SKM-1 (cell line): ENCODE data around the gene LRRC15.

Source experiments
- DNase-seq: peaks from one replicate; lab custom pipeline; 2025; ENCODE audit not compliant: unreplicated experiment; lab: John Stamatoyannopoulos, UW

Gene LRRC15

DNA sequence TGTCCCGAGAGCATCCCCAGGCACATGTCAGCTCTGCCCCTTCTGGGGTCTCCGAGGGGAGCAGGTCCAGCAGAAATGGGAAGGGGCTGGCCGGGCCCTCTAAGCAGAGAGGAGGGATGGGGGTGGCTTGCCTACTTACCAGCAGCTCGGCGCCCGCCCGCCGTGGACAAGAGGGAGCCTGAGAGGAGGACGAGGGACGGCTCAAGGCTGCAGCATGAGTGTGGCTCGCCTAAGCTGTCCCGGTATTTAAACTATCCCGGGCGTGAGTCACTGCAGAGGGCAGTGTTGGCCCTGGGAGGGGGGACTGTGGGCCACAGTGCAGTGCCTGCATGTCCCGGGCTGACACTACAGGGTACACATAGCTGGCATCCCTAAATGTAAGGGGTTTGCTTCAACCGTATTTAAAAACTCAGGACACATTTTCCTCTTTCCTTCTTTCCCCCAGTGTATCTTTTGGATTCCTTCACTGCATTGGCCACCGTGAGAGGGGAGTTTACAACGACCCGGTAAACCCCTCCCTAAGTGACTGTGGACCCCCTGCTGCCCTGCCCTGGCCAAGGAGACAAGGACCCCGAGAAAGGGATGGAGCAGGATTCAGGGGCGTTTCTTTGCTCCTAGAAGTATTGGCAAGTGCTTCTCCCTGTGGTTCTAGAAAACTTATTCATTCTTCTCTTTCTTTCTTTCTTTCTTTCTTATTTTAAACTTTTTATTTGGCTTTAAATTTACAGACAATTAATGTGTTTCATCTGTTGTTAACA is at the start of gene LRRC15:
TSS of gene LRRC15 (minus strand) at position 222 of the 758 bp plus-strand sequence. CDS start 8,700 bp downstream, outside the sequence.
- DNase-seq = no peak

DNA sequence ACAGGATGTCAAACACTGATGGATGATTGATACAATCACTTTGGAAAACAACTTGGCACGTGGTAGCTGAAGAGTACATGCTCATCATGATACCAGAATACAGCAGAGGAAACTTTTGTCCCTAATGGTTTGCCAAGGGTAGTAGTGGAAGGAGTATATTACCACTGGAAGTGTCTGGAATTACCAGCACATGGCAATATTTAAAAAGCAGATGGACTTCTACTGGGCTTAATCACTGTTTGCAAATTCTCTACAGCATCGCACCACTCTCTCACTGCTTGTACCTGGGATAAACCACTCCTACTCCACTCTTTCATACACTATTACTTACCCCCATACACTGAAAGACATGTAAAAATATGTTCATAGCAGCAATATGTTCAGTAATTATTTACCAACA is 49.1 kb upstream of the LRRC15 start:
- no peak for DNase-seq

GRCh38 chr3:194407423-194407822 is 37.9 kb upstream of the LRRC15 start:
- DNase-seq = no peak

GRCh38 chr3:194405766-194406165 is 36.2 kb upstream of the LRRC15 start:
- DNase-seq = no peak

DNA sequence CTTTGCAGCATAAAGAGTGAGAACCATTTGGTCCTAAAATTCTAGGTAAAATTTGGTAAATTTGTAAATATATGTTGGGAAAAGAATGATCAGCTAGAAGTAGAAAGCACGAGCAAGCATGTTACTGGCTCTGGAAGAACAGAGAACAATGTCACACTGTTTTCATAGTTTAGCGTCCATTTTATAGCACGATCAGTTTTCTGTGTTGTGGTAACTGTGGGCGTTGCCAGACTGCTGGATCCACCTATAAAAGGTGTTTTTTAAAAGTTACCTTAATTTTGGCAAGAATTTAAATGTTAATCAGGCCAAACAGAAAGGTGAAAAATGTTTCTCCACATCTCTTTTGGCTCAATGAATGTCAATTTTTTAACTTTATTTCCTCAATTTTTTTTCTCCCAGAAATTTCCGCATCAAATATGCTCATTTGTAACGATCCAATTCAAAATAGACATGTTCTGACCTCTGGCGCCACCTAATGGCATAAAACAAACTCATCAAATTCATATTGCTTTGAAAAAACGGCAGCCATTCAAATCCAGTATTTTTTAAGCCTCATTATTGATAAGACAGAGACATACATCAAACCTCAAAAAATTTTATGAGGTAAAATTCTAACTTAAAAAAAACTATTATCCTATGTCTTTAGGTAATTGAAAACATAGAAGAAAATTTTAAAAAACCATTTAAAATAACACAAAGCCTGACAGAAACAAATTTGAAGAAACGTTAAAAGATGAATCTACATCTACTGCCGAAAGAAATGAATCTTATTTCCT is 35.0 kb upstream of the LRRC15 start:
- DNase-seq = peak; percentile 43

- no peak for DNase-seq
Measured at GRCh38 chr3:194401868-194402329, 32.4 kb upstream of the LRRC15 start.

GRCh38 chr3:194401346-194401745 is 31.8 kb upstream of the LRRC15 start:
- DNase-seq = no peak

GRCh38 chr3:194399874-194400411 is 30.4 kb upstream of the LRRC15 start:
- DNase-seq = no peak

DNA sequence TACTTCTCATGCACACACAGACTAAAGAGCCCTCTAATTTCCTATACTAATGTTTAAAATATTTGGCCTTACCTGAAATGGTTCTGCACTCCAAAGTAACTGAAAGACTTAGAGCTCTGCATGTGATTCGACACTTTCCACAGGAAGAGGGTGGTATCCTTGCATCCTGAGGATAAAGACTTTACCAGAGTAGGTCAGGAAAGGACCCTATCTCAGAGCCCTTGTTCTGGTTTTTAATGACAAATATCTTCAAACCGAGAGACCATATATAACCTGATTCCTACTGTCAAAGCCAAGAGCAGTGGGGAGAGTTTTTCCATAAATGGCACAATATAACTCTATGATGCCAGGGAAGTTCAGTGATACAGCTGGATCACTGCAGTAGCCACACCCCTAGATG is 29.6 kb upstream of the LRRC15 start, which contains the start of gene GP5:
TSS of gene GP5 (minus strand) at position 101 of the 400 bp plus-strand sequence. CDS start 984 bp downstream, outside the sequence.
- no peak for DNase-seq

DNA sequence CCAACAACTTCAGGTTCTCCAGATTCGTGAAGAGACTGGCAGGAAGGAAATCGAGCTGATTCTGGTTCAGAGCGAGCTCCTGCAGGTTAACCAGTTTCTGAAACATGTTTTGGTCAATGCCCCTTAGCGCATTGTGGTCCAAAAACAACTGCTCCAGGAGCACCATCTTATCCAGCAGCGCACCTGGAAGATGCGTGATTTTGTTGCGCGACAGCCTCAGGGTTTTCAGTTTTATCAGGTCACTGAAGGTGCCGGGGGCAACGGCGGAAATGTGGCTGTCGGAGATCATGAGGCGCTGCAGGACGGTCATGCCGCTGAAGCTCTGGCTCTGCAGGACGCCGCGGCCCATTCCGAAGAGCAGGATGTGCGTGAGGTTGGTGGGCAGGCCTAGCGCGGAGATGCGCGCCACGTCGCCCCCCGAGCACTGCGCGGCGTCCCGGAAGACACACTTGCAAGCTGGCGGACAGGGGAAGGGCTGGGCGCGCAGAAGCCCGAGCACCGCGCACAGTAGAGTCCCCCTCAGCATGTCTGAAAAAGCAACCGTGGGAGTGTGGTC is 28.3 kb upstream of the LRRC15 start:
- DNase-seq = no peak

- DNase-seq = no peak
Measured at GRCh38 chr3:194396859-194397756, 27.6 kb upstream of the LRRC15 start.

DNA sequence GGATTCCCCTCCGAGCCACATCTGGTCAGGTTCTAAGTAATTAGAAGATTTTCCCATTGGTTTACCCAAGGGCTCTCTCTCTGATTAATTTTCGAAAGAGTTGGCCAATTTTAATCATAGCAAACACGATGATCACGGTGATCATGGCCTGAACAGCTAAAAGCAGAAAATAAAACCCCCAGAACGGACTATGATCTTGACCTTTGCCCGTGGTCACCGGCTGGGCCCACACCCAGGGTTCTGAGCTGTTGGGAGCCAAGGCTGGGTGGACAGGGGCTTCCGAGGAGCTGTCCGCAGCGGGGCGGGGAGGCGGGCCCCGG is 27.0 kb upstream of the LRRC15 start:
- DNase-seq = no peak

DNA sequence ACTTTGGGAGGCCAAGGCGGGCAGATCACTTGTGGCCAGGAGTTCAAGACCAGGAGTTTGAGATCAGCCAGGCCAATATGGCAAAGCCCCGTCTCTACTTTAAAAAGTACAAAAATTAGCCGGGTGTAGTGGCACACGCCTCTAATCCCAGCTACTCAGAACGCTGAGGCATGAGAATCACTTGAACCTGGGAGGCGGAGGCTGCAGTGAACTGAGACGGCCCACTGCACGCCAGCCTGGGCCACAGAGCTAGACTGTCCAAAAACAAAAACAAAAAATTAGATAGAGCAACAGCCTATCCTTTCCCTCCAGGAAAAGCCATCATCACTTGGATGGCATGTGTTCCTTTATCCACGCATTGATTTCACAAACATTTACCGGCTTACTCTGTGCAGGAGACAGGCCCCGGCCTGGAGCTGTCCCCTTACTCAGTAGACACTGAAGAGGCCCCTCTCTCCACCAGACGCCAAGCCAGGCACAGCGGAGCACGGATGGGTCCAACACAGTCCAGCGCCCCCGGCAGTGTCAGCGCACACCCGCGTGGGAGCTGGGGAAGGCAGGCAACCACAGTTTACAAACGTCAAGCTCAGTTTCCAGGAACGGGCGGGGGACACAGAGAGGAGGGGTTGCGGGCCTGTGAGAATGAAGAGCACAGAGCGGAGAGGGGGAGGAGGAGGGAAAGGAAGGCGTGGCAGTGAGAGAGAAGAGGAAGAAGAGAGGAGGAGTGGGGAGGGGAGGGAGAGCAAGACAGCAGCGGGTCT is 26.4 kb upstream of the LRRC15 start:
- DNase-seq = no peak

DNA sequence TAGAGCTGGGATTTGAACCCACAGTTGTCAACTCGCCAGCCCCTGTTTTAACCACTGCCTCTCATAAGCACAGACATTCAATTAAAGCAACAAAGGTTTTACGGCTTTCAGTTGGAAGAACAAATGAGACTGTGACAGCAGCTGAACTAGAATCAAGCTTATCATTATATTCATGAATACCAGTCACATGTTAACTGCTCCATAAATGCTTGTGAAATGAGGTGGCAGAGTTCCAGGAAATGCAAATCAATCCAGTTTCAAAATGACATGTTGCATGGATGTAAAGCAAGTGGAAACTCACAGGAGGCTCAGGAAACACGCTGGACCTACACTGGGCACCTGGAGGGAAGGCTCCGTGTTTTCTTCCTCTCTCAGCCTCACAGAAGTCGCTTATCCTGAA is 25.7 kb upstream of the LRRC15 start:
- DNase-seq = no peak

- no peak for DNase-seq
Measured at GRCh38 chr3:194392576-194392975, 23.0 kb upstream of the LRRC15 start.

GRCh38 chr3:194390835-194391234 is 21.3 kb upstream of the LRRC15 start:
- DNase-seq = no peak

- DNase-seq = no peak
Measured at GRCh38 chr3:194389269-194389668, 19.7 kb upstream of the LRRC15 start.

- DNase-seq = no peak
Measured at GRCh38 chr3:194387926-194388418, 18.4 kb upstream of the LRRC15 start.

DNA sequence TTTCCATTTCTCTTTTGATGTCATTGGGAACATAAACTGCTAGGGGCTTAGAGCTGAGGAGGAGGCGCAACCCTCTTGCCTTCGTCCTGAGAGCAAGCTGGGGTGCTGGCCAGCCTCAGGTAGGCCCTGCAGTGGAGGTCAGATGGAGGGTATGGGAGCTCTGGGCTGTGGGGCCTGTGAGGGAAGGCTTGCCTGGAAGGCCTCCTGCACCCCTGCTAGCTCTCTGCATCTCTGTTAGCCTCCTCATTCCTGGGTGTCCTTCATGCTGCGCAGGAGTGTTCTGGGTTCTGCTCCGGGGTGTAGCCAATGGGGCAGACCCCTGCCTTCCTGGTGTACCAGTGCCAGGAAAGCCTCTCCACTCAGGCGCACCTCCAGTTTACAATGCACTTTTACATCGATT is 17.7 kb upstream of the LRRC15 start:
- DNase-seq = no peak

DNA sequence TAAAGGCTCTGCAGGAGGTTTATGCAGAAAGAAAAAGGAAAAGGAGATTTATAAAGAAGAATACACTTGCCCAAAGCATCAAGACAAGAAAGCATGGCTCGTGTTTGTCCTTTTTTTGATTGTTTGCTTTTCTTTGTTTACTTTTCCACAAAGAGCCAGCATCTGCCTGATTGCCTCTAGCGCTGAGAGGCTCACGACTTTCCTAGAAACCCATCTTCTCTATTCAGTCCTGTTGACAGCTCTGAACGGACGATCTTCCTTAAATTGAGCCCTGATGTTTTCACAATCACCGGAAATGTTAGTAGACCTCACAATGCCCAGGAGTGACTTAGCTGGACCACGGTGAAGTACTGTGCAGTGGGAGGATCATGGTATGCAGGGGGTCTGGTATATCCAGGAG is 17.1 kb upstream of the LRRC15 start:
- DNase-seq = no peak
